ENCODE measurements around the gene TRAF7. TPM values are rescaled to one million over a fixed set of nuclear protein-coding genes. Genes with fewer than 3 reads are reported as not detected.

Gene TRAF7
- total and polyA plus RNA-seq, 2 of the 8 experiments (the other 6 are each of a cell fraction or from before 2014, with no cell fraction given): 96.8 to 148 TPM

DNA sequence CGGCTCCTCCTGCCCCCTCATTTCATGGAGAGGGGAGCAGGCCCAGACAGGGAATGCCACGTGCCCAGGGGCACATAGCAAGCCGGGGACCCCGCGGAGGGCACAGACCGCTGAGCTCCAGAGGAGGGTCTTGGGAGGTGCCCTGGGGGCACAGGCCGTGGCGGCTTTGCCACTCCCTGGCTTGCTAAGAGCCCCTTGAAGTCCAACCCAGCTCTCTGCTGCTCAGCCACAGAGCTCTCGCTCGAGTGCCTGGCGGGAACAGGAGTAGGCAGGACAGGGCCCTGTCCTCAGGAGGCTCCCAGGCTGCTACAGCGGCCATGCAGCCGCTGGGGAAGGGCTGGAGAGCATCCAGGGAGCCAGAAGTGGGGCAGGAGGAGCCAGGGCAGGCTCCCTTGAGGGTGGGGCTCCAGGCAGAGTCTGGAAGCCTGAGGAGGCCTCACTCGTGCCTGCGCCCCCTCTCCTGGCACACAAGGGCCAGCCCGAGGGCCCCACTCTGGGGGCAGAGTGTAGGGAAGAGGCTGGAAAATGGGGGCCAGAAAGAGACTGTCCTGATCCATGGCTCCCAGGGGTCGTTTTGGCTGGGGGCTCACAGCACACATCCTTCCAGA, 11.6 kb upstream of the TRAF7 start:
- Histone ChIP-seq H2BK20ac (ENCODE audit: low read length) (no peak overlapping the region), H3K14ac (ENCODE audit: insufficient read length) (no peak overlapping the region), H2BK12ac (ENCODE audit: low read depth, low read length) (peak overlapping the region; percentile 39; the same call in 1 of the 2 replicates), H2BK120ac (replicated peaks; ENCODE audit: low read depth, low read length) (no peak overlapping the region), H3K4me2 (ENCODE audit: insufficient read depth in 1 of 2, low read depth in 2 of 2, low read length in 2 of 2) (no peak overlapping the region), H3K27me3 (replicated peaks in 1 of 4; ENCODE audit: control insufficient read depth in 3 of 4, extremely low read depth in 1 of 4, insufficient read depth in 3 of 4, low read length in 3 of 4) (peaks cover 0 to 11% (median 5%) of the 10 kb centered on the region in 4 experiments; a peak in 3 of 7 replicates), H3K79me2 (ENCODE audit: control insufficient read depth in 1 of 2, insufficient read depth in 2 of 2, low read length in 2 of 2) (no peaks in the 10 kb centered on the region), H3K36me3 (ENCODE audit: control insufficient read depth in 2 of 4, insufficient read depth in 4 of 4, low read length in 3 of 4) (no peaks in the 10 kb centered on the region), H3K18ac (ENCODE audit: extremely low read depth, low read length) (no peak overlapping the region), H2BK5ac (ENCODE audit: low read depth, low read length) (no peak overlapping the region), H3K23ac (ENCODE audit: insufficient read length) (no peak overlapping the region), H4K5ac (ENCODE audit: insufficient read length, low read depth, low read length) (no peak overlapping the region), H3K9ac (replicated peaks in 1 of 4; ENCODE audit: extremely low read depth in 1 of 4, low read depth in 3 of 4, low read length in 3 of 4) (no peak overlapping the region), H4K91ac (replicated peaks; ENCODE audit: insufficient read length, low read length) (no peak overlapping the region), H3K23me2 (ENCODE audit: low read depth, low read length) (peaks cover 9% of the 10 kb centered on the region; the same call in 1 of the 2 replicates), H2AK5ac (ENCODE audit: low read depth, low read length) (no peak overlapping the region), H3K4ac (replicated peaks; ENCODE audit: insufficient read length, low read depth, low read length) (no peak overlapping the region), H2BK15ac (ENCODE audit: low read length) (no peak overlapping the region), H3K27ac (ENCODE audit: low read depth, low read length) (no peak overlapping the region), H3K56ac (replicated peaks; ENCODE audit: insufficient read length, low read depth, low read length) (no peak overlapping the region), H2AFZ (ENCODE audit: low read length) (no peak overlapping the region), H3K9me3 (ENCODE audit: insufficient read depth in 2 of 2, low read depth in 1 of 2, low read length in 1 of 2) (no peaks in the 10 kb centered on the region), H4K20me1 (replicated peaks in 1 of 2; ENCODE audit: control insufficient read depth in 1 of 2, insufficient read depth in 2 of 2, low read length in 2 of 2) (peaks cover 0 to 3% of the 10 kb centered on the region in 2 experiments), H4K8ac (ENCODE audit: extremely low read depth, insufficient read depth, low read length) (no peak overlapping the region), H3K79me1 (ENCODE audit: low read depth, low read length) (no peaks in the 10 kb centered on the region), H3K4me1 (replicated peaks in 1 of 4; ENCODE audit: control insufficient read depth in 3 of 4, insufficient read depth in 4 of 4, low read length in 3 of 4) (peaks cover 0 to 2% (median under 1%) of the 10 kb centered on the region in 4 experiments; a peak in 4 of 7 replicates), H3K4me3 (ENCODE audit: extremely low read depth in 1 of 4, insufficient read depth in 2 of 4, low read depth in 3 of 4, low read length in 4 of 4) (no peak overlapping the region)
- ChIA-PET CTCF (ENCODE audit: partially characterized antibody) (interaction anchor here (1.0 to 2.0 kb wide), 4 partner anchors 8 to 140 kb away, joined by 3 to 9 read pairs (median 4); no protein-coding TSS in a partner anchor), POLR2A (ENCODE audit: partially characterized antibody) (interaction anchor here (0.6 to 12.1 kb wide), 6 partner anchors 8 to 399 kb away, joined by 3 to 220 read pairs (median 4); partner anchors contain the start of genes RAB26, RPS2 and TRAF7)
- 95% methylated on average over 17 of the region's 17 CpGs; no CpG with 5 or more reads in 1 of the 2 experiments for WGBS, 2 experiments (ENCODE audit: extremely low coverage in 1 of 2, insufficient coverage in 1 of 2, insufficient read length in 1 of 2, insufficient replicate concordance in 2 of 2, low coverage in 1 of 2, low lambda C conversion rate in 2 of 2, missing lambda C conversion rate in 1 of 2)
- TF ChIP-seq CHD1 (IDR thresholded peaks at IDR 0.05; ENCODE audit: low read depth, low read length): no peak
- no peak for TF ChIP-seq CBX8 (IDR thresholded peaks at IDR 0.05; ENCODE audit: borderline replicate concordance, low read depth, low read length)
- TF ChIP-seq MAFK (IDR thresholded peaks at IDR 0.05; ENCODE audit: low read depth, low read length): no peak
- FAIRE-seq: no peak
- peak in 1 of 2 experiments; percentile 44 for DNase-seq (ENCODE audit: low read depth in 1 of 2, low spot score in 2 of 2)
